NCI-H2196 (cell line): ENCODE results near the gene UBE2Q2.

Experiments
- DNase-seq: peaks from one replicate; lab custom pipeline; 2025; ENCODE audit not compliant: unreplicated experiment; lab: John Stamatoyannopoulos, UW

The UBE2Q2 gene

GRCh38 chr15:75921732-75922703 is 78.8 kb downstream of the UBE2Q2 start:
- no peak for DNase-seq

GRCh38 chr15:75923756-75924155 is 80.5 kb downstream of the UBE2Q2 start:
- DNase-seq = no peak

GRCh38 chr15:75924576-75924975 is 81.3 kb downstream of the UBE2Q2 start:
- DNase-seq = no peak

- no peak for DNase-seq
These were observed 82.2 kb downstream of the UBE2Q2 start for GRCh38 chr15:75925440-75925839.

GRCh38 chr15:75926931-75927330 is 83.7 kb downstream of the UBE2Q2 start:
- no peak for DNase-seq

- no peak for DNase-seq
These were observed 84.4 kb downstream of the UBE2Q2 start for GRCh38 chr15:75927601-75928000.

- no peak for DNase-seq
These were observed 85.7 kb downstream of the UBE2Q2 start for GRCh38 chr15:75928680-75929608.

- DNase-seq = no peak
These were observed 86.7 kb downstream of the UBE2Q2 start for GRCh38 chr15:75929799-75930565.

- no peak for DNase-seq
These were observed 87.6 kb downstream of the UBE2Q2 start for GRCh38 chr15:75930866-75931265.

- no peak for DNase-seq
These were observed 99.2 kb downstream of the UBE2Q2 start for GRCh38 chr15:75942464-75942863.

- no peak for DNase-seq
These were observed 100.0 kb downstream of the UBE2Q2 start for GRCh38 chr15:75943246-75943645.

GRCh38 chr15:75943713-75944215 is 100.5 kb downstream of the UBE2Q2 start:
- no peak for DNase-seq

- no peak for DNase-seq
These were observed 102.7 kb downstream of the UBE2Q2 start for GRCh38 chr15:75945953-75946352.

- DNase-seq = no peak
These were observed 103.8 kb downstream of the UBE2Q2 start for GRCh38 chr15:75947092-75947491.

- no peak for DNase-seq
These were observed 105.6 kb downstream of the UBE2Q2 start for GRCh38 chr15:75948761-75949296.
